Measurements from ENCODE around the gene STT3B.

Gene STT3B

GRCh38 chr3:31515486-31516284 is 17.0 kb upstream of the STT3B start:
- in situ Hi-C loops (cut with MboI; ENCODE audit: low sequenced_read_pairs) = no loop called here

DNA sequence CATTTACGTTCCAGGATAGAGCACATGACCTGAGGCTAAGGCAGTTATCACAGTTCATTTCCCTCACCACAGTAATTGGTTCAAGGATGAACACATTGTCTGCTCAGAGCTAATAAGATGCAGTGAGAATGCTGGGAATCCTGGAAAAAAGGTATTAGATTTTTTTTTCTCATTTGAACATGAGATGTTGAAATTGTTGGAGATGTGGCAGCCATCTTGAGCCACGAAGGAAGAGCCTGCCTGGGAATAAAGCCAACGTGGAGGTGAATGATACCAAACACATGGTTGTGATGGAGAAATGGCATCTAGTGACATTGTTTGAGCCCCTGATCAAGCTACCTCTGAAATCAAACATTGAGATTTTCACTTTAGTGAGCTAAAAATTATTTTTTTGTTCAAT is 16.0 kb upstream of the STT3B start:
- in situ Hi-C loops (cut with MboI; ENCODE audit: low sequenced_read_pairs) = no loop called here

DNA sequence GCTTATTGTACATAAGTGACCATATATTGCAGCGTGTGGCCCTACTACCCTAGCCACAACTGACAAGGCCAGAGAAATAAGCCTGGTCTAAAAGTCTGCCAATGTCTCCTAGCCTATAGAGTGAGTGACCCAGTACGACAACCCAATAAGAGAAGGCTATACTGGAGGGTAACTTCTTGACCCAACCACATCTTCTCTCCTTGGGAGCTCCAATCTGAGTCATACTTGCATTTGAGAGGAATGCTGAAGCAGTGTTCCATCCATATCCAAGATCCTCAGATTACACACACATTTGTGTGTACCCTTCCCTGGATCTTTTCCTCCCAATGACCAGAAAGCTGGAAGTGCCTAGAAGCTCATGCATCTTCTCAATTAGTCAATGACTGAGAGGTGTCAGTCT is 11.3 kb upstream of the STT3B start:
- in situ Hi-C loops (cut with MboI; ENCODE audit: low sequenced_read_pairs) = no loop called here

GRCh38 chr3:31522152-31522551 is 10.6 kb upstream of the STT3B start:
- in situ Hi-C loops (cut with MboI; ENCODE audit: low sequenced_read_pairs) = no loop called here

GRCh38 chr3:31523543-31523942 is 9.2 kb upstream of the STT3B start:
- in situ Hi-C loops (cut with MboI; ENCODE audit: low sequenced_read_pairs) = no loop called here

- in situ Hi-C loops (cut with MboI; ENCODE audit: low sequenced_read_pairs) = no loop called here
Observed at GRCh38 chr3:31525532-31525931, 7.2 kb upstream of the STT3B start.

DNA sequence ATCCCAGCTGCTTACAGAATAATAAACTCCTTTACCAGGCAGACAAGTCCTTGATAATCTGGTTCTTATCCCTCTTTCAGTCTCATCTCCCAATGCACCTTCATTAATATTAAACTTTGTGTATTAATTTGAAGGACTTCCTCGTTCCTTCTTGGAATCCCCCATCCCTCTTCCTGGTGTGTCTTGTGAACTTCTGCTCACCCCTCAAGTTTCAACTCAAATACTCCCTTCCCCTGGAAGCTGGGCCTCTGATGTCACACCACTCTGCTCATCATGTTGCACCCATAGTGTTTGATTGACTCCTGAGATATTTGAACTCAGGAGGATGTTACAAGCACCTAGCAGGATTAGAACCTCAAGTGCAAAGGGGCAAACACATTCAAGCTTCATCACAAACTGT is 3.3 kb upstream of the STT3B start:
- in situ Hi-C loops (cut with MboI; ENCODE audit: low sequenced_read_pairs) = no loop called here

GRCh38 chr3:31530039-31530959 is 2.4 kb upstream of the STT3B start:
- in situ Hi-C loops (cut with MboI; ENCODE audit: low sequenced_read_pairs) = no loop called here

GRCh38 chr3:31530960-31531335 is 1.8 kb upstream of the STT3B start:
- in situ Hi-C loops (cut with MboI; ENCODE audit: low sequenced_read_pairs) = no loop called here

GRCh38 chr3:31531452-31531991 is 1.2 kb upstream of the STT3B start:
- in situ Hi-C loops (cut with MboI; ENCODE audit: low sequenced_read_pairs) = no loop called here

DNA sequence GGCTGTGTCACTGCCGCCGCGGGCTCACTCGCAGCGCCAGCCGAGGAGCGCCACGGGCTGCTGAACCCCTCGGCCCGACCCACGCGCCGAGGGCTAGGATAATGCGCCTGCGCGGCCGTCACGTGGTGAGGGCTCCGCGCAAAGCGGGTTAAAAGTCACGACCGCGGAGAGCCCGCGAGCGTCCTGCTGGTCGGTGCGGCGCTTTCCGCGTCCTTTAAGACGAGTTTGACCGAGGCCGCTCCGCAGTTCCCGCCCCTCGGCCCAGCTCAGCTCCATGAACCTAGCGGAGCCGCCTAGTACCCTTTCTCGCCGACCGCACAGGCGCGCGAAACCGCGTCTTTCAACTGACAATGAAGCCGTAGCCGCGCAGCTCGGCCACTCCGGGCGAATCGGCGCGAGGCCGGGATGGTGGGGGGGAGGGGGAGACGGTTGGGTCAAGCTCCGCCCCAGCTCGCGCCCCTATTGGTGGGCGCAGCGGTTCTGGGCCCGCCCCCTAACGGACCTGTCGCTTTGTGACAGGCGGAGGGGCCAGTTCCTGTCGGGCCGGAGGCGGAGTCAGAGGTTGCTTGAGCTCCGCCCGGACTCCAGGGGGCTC is 636 bp upstream of the STT3B start:
- in situ Hi-C loops (cut with MboI; ENCODE audit: low sequenced_read_pairs) = no loop called here

DNA sequence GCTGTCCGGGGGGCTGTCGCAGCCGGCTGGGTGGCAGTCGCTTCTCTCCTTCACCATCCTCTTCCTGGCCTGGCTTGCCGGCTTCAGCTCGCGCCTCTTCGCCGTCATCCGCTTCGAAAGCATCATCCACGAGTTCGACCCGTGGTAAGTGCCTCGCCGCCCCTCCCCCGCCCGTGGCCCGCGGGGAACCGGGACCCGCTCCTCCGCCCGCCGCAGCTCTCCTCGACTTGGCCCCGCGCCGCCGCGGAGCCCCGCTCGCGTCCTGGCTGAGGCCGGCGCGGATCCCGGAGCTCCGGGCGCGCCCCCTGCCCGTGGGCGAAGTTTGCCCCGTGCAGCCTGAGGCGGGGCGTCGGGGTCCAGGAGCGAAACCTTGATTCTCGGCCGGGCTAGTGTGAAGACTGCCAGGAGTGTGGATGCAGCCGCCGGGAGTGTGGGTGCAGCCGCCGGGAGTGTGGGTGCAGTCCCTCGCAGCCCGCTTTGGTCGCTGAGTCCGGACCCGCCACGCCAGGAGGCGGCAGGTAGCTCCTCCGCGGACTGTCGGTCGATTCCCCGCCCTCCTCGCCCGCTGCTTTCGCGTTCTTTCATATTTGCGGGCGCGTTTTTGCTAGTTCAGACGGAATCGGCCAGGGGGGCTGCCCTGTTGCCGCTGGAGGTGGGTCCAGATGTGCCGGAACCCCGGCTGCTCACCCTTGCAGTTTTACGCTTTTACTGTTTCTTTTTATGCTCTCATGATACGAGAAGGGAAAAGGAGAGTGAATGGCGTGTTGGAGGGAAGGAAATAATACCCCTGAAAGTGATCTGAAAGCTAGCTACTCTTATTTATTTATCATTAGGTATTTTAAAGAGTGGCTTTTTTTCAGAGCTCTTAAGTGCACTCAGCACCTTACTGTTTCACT is 692 bp downstream of the STT3B start:
- in situ Hi-C loops (cut with MboI; ENCODE audit: low sequenced_read_pairs) = no loop called here

DNA sequence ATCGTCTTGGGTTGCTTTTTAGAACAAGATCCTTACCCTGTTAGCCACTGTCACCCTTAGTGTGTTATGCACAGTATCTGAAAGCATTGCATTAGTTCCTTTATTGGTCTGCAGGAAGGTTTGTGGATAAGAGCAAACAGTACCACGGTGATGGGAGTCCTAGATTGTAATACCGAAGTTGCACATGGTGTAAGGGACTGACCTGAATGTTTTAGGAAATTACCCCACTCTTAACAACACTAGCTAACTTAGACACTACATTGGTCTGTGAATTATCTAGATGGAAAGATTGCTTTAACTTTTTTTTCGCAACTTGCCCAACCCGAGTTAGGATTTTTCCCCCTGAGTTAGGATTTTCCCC is 1.3 kb downstream of the STT3B start:
- in situ Hi-C loops (cut with MboI; ENCODE audit: low sequenced_read_pairs) = no loop called here

DNA sequence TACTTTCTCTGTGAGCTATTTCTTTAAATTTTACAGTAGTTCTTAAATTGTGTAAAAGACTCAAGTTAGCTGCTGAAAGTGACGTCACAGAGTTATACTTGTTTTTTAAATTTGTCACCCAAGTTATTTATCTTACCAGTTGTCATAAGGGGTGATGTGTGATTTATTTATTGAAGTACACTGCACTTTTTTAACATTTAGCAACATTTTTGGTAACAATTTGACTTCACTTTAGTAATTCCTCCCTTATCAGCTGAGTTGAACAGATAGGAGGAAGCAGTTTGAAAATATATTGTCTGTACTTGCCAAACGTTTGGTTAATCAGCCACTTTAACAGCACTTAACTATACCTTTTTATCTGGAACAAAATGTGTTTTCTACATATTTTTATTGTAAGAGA is 3.8 kb downstream of the STT3B start:
- in situ Hi-C loops (cut with MboI; ENCODE audit: low sequenced_read_pairs) = no loop called here

- in situ Hi-C loops (cut with MboI; ENCODE audit: low sequenced_read_pairs) = no loop called here
Observed at GRCh38 chr3:31538801-31539200, 6.1 kb downstream of the STT3B start.

DNA sequence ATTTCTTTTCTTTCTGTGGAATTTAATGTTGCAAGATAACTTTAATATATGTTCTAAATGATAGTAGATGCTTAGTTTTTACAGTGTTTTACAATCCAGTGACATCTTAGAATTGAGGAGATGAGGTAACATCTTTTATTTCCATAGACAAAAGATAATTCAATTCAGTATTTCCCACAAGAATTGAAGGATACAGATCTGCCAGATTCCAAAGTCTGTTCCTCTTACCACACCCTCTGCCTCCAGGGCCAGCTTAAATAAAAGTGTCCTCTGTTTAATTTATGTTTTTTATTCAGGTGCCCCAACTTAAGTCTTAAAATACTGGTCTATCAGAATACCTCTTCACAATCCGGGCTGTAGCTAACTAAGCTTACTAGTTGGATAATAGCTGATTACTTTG is 6.5 kb downstream of the STT3B start:
- in situ Hi-C loops (cut with MboI; ENCODE audit: low sequenced_read_pairs) = no loop called here

DNA sequence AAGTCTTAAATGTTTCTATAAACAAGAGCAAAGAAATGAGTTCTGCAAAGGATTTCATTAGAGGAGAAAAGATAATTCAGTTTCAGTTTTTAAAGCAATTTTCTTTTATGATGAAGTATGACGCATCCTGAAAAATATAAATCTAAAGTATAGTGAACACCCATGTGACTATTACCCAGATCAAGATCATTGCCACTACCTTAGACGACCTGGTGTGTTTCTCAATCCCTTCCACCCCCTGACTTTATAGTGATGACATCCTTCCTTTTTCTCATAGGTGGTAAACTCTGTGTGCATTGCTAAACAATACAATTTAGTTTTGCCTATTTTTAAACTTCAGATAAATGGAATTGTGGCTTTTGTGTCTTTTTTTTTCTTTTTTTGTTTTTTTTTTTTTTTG is 8.4 kb downstream of the STT3B start:
- in situ Hi-C loops (cut with MboI; ENCODE audit: low sequenced_read_pairs) = no loop called here

- in situ Hi-C loops (cut with MboI; ENCODE audit: low sequenced_read_pairs) = no loop called here
Observed at GRCh38 chr3:31542246-31542645, 9.5 kb downstream of the STT3B start.

DNA sequence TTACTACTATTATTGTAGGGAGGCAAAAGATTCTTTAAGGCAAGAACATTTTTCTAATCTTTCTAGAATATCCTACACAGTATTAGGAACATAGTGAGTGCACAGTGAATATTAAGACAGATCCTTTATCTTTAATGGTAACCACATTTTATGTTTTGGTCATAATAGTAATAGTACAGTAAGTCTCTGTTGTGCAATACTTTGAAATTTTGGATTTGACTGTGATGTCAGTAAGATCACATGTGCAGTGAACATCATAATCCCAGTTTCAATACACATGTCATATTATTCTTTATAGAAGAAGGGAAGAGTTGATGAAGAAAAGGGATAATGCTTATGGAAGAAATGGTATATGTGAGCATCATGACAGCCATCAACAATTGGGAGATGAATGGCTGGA is 10.7 kb downstream of the STT3B start:
- in situ Hi-C loops (cut with MboI; ENCODE audit: low sequenced_read_pairs) = no loop called here

GRCh38 chr3:31544634-31545033 is 11.9 kb downstream of the STT3B start:
- in situ Hi-C loops (cut with MboI; ENCODE audit: low sequenced_read_pairs) = no loop called here

- in situ Hi-C loops (cut with MboI; ENCODE audit: low sequenced_read_pairs) = no loop called here
Observed at GRCh38 chr3:31546162-31546561, 13.4 kb downstream of the STT3B start.

Data from HL-60/S4 treated with phorbol 12-myristate 13-acetate at 8.2 ng/mL for 4 days and 3 days (cell line).